ENCODE measurements around the gene AUP1.
"Not testable (repeated sequence)": the region's sequence is repeated elsewhere in the genome, so short reads cannot be mapped to it uniquely, and the experiment has no call there.

Gene AUP1, protein sequence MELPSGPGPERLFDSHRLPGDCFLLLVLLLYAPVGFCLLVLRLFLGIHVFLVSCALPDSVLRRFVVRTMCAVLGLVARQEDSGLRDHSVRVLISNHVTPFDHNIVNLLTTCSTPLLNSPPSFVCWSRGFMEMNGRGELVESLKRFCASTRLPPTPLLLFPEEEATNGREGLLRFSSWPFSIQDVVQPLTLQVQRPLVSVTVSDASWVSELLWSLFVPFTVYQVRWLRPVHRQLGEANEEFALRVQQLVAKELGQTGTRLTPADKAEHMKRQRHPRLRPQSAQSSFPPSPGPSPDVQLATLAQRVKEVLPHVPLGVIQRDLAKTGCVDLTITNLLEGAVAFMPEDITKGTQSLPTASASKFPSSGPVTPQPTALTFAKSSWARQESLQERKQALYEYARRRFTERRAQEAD

DNA sequence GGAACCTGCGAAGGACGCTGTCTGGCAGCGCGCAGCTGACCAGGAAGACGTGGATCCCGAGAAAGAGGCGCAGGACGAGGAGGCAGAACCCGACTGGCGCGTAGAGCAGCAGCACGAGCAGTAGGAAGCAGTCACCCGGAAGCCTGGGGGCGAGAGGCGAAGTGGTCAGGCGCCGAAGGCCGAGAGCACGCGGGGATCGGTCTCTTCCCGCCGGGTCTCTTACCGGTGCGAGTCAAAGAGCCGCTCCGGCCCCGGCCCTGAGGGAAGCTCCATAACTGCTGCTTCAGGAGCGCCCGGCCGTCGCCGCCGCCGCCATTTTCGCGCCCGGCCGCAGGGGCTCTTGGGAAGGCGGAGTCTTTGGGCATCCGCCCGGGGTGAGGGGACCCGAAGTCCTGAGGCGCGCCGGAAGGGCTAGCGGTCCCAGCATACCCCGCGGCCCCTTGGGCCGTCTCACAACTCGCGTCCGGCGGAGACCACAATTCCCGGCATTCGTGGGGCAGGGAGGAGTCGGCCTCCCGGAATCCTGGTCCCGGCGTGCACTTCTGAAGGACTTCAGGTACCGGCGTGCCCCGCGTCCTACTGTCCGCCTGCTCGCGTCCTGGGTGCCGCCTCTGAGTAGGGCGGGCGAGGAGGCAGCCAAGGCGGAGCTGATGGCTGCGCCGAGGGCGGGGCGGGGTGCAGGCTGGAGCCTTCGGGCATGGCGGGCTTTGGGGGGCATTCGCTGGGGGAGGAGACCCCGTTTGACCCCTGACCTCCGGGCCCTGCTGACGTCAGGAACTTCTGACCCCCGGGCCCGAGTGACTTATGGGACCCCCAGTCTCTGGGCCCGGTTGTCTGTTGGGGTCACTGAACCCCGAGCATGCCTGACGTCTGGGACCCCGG is at the start of gene AUP1, which contains the start of gene HTRA2:
Gene AUP1, minus strand, starts transcription at position 350 of the 882 bp plus-strand sequence. Its CDS starts 77 bp downstream, at position 273.
Gene HTRA2, plus strand, starts transcription at position 577 of the 882 bp plus-strand sequence. Its CDS starts 74 bp downstream, at position 651.
- peak; percentile 99 for DNase-seq

DNA sequence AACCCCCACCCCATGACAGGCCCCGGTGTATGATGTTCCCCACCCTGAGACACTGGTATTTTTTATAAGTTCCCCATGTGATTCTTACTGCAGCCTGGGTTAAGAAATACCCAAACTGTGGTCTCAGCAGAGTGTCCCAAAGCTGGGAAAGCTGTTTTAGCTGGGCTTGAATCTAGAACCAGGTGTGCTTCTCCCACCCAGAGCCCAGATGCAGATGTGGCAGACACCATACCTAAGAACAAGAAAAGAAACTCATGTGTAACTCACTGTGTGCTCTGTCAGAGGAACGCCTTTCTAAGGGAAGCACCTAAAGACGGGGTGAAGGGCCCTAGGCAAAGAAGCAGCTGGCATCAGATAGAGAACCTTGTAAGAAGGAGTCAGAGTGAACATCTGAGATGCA is 48.9 kb upstream of the AUP1 start:
- no peak for DNase-seq

DNA sequence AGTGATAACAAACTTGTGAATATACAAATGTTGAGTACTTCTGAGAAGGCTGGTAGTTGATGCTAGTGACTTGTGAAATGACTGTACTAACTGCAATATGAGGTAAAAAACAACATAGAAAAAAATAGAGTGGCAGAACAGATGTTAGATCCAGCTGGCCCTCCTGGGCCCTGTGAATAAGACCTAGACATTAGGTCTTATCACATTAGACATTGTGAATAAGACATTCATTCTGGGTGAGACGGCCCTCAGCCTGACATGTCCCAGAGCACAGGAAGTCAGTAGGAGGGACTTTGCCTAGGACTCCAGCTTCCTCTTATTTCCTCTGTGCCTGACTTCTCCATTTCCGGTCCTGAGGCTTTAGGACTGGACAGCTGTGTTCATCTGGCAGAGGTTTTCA is 47.9 kb upstream of the AUP1 start:
- DNase-seq: no peak

DNA sequence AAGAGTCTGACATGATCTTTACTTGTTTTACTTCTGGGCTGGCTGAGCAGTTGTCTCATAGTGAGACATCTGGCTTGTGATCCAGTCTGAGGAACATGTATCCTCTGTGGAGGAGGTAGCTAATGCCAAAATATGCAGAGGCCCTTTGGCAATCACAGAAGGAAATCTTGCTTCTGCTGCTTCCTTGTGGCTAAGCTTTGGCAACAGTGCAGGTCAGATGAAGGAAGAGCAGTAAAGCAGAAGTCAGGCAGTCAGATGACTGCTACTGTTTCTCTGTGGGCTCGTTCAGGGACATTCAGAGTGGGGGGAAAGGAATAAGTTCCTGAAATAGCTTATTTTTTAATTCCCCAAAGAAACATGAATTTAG is 47.3 kb upstream of the AUP1 start:
- DNase-seq: no peak

DNA sequence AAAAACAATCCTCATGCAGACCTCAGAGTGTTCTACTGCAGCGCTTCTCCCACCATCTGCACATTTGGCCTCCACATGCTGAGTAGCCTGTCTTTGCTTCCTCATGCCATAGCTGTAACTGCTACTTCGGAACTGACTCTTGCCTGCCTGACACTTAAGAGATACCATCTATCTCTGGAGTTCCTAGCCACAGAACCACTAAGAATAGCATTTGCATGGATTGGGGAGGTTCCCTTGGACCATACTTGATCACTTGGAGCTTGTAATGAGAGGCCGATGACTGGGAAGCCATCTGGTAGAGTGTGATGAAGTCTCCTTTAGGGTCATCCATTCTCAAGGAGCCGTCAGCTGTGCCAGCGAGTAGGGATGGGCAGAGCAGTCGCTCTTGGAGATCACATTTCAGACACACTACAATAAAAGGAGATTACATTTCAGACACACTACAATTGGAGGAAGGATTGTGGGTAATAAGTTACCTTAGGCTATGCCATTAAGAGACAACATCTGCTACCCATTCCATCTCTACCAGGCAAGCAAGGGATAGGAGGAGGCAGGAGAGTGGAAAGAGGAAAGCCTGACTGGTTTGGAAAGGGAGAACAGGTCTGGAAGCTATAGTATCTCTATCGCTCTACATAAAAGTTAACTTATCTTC is 46.8 kb upstream of the AUP1 start:
- DNase-seq: no peak

DNA sequence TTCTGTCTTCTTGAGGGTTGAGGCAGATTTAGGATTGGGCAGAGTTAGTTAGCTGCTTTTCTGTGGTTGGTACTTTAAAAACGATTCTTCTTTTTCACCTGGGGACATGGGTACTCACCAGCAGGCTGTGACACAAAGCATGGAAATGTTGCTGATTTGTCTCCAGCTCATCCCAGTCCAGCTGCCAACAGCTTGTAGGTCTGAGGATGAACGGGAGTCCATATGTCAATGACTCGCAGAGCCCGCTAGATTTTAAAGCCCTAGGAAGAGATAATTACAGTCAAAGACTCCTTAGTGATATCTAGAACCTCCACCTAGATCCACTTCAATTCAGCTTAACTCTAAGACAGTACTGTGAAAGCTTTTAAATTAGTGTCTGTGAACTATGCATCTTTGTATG is 45.8 kb upstream of the AUP1 start:
- DNase-seq: no peak

DNA sequence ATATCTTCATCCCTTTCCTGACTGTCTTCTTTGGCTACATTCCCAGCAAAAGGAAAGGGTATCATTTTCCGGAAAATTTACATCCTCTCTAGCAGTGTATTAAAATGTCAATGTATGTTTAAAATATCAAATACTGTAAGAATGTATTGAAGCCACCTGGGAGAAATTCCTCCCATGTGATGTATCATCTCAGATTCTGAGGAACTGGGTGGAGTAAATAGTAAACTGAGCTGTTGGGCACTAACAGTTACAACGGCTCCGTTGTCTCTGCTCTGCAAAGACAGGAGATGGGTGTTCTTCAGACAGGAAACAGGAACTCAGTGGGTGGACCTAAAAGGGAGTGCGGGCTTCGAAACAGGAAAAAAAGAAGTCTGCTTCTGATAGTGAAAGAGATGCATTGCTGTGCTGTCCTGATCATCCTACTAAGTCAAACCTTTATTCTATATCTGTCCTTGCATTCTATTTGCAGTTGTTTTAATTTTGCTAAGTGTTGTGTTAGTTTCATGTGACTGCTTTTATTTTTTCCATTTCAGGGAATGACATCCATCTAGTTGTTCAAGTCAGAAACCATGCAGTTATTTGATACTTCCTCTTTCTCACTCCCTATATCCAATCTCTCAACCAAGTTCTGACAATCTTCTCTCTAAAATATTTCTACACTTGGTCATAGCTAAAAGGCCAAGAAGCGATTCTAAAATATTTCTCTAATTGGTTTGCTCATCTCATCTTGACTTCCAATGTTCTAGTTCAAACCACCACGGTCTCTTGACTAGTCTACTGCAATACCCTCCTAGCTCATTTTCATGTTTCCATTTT is 44.4 kb upstream of the AUP1 start:
- no peak for DNase-seq

DNA sequence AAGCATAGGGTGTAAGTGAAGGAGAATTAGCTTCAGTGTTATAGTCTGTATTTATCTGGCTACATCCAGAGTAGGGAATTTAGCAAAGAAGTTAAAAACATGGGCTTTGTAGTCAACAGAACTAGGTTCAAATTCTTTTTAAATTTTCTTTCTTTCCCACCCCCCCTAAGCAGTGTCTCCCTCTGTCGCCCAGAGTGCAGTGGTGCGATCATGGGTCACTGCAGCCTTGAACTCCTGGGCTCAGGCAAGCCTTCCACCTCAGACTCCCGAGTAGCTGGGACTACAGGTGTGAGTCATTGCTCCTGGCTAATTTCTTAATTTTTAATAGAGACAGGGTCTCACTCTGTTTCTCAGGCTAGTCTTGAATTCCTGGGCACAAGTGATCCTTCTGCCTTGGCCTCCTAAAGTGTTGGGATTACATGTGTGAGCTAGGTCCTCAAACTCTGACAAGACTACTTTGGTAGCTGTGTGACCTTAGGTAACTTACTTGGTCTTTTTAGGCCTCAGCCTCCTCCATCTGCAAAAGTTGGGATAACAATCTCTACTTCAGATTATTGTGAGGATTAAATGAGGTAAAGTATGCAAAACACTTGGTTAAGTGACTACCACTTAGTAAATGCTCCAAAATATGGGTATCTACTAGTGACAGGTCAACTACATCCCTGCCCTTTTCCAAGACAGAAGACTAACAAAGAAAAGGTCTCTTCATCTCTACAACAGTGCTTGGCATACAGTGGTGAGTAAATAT is 42.8 kb upstream of the AUP1 start:
- no peak for DNase-seq

DNA sequence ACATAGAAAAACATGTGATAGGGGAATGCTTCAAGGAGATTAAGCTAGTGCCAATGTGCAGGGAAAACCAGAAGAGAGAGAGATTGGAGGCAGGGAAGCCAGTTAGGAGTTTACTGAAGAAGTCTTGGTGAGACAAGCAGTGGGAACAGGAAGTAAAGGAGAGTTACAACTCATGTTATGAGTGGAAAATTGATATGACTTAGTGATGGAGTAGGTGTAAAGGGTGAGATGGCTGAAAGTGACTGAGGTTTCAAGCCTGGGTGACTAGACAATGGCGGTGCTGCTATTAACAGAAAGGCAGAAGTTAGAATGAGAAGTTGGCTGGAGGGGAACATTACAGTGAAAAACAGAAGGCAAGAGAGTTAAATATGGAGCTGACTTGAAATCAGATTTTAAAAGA is 41.6 kb upstream of the AUP1 start:
- DNase-seq: no peak

DNA sequence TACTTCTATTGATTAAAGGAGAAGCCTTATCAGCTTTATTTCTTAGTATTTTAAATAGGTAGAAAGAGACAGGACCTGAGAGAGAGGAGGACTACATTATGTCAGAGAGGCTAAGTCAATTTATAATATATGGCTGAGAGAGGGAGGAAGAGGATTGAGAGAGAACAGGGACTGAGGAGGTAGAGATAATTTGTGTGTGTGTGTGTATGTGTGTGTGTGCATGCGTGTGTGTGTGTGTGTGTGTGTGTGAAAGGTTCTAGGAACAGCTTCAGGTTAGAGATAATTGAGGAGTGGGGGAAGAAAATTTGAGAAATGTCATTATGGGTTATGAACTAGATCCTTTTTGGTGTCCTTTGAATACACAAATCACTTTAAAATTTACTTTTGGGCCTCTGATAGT is 40.2 kb upstream of the AUP1 start:
- no peak for DNase-seq

DNA sequence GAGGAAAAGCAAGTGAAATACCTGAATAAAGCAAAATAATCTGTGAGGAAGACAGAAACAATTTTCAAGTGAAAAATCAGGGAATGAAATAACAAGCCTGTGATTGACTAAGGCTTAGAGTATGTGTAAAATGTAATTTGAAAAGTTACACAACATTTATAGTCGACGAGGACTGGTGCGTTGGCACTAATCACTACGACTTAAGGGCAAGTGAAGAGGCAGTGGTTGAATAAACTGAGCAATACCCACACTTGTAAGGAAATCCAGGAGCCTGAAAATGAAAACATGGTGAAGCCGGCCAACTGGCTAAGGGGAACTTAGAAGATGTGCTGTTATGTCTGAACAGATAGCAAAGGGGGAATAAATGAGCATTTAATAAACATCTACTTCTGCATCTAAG is 38.4 kb upstream of the AUP1 start:
- no peak for DNase-seq

DNA sequence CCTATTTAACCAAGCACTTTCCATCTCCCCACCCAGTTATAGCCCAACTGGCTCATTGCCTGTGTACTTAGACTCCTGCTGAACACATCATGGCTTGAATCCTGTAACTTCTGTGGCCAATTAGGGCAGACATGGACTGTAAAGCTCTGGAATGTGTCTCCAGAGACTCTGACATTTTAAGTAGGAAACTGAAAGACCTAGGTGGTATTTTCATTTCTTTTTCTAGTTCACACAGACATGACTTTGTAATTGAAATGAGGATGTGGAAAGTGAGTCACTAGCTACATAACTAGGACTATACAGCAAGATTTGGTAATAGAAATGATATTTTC is 37.2 kb upstream of the AUP1 start:
- no peak for DNase-seq

DNA sequence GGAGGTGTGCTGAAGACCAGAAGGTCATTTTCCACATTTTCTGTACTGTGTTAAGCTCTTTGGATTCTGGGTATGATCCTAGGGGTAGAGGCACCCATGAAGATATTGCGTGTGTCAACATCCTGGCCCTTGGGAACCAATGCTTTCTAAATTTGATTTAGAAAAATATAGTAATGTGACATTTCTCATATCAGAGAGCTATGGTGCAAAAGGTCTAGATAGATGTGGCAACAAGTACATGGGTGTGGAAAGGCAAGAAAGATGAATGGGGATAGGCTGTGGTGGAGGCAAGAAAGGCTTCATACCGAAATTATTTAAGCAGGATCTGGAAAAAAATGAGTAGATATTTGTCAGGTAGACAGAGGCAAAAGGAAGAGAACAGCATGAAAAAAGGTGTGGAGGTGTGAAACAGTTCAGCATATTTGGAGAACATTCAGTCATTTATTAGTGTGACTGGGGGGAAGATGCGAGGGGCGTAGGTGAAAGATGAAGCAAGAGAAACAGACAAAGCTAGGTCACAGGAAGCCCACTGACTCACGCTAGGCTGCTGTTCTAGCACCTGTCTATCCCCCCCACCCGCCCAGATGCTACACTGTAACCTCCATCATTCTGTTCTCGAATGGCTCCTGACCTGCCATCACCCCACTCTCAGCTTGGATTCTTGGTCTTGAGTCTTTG is 36.7 kb upstream of the AUP1 start:
- DNase-seq: no peak

DNA sequence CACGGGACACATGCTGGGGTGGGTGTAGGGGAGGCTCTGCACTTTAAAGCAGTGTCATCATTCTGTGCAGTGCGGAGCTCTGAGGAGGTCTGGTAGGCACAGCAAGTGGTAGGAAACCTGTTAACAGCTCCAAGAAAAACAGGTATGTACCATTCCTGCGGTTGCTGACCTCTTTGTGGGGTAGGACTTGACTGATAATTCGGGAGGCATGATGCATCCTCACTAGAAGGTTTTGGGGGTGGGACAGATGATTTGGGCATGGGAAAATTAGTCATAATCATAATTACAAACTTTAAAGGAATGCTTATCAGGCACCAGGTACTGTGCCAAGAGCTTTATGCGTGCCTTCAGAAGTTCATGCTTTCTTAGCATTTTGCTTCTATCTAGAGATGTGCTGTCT is 34.7 kb upstream of the AUP1 start:
- DNase-seq: no peak

DNA sequence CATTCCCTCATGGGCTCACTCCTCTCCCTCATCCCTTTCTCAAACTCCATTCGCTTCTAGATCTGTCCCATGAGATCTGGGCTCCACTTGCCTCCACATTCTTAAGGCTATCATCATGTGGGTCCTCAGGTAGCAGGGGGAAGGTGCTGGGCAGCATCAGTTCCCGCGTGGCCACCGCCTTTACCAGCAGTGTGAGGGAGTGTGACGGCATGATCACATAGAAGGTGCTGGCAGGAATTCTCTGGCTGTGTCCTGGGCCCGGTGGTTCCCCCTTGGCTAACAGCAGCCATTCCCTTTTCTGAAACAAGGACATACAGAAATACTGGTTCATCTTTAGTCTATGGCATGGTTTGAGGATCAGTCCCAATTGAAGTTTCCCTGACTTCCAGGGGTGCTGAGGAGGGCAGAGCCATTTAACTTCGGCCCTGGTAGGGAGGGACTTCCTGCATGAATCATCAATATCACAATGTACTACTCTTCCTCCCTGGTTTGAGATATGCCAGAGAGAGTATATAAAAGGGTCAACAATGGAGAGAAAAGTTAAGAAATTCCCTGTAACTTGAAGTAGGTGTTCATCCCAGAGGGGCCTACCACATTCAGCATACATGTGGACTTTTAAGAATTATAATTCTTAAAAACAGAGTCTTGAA is 32.7 kb upstream of the AUP1 start:
- DNase-seq: no peak

DNA sequence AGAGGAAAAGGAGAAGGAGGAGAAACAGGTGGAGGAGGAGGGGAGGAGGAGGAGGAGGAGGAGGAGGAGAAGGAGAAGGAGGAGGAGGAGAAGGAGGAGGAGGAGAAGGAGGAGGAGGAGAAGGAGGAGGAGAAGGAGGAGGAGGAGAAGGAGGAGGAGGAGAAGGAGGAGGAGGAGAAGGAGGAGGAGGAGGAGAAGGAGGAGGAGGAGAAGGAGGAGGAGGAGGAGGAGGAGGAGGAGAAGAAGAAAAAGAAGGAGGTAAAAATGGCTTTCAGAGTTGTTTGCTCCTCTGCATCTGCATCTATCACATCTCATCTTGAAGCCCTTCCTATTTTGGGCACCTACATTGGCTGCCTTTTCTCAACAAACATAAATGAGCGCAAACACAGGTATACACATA is 31.5 kb upstream of the AUP1 start:
- not testable (repeated sequence) for DNase-seq

DNA sequence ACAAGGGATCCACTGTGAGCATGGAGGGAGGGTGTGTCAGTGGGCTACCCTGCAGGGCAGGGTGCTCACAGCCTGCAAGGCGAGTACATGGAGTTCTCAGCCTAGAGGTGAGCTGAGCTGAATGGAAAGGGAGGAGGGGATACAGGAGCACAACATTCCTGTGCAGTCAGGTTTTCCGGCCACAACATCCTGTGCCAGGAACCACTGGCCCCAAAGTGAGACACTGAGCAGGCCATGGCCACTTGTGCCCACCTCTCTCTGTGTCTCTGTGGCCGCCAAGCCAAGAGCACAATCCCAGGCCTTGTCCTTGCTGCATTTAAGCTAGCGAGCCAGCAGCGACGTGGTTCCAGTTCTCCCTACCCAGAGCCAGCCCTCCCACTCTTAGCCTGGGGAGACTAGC is 31.1 kb upstream of the AUP1 start:
- DNase-seq: no peak

DNA sequence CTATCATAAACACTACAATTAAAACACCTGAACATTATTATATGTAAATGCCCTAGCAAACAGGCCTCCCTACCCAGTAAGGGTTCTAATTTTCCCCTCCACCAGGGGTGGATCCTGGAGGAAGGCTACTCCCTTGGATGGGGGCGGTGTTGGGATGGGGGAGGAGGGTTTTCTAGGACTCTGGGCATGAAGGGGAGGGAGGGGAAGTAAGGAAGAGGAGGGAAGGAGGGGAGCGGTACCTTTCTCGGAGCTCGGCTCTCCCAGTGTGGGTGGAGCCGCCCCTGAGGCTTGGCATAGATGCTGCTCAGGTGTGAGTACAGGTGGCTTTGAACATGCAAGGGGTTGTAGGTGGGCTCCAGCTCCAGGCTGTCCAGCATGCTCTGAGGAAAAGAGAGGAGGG is 30.4 kb upstream of the AUP1 start:
- no peak for DNase-seq

DNA sequence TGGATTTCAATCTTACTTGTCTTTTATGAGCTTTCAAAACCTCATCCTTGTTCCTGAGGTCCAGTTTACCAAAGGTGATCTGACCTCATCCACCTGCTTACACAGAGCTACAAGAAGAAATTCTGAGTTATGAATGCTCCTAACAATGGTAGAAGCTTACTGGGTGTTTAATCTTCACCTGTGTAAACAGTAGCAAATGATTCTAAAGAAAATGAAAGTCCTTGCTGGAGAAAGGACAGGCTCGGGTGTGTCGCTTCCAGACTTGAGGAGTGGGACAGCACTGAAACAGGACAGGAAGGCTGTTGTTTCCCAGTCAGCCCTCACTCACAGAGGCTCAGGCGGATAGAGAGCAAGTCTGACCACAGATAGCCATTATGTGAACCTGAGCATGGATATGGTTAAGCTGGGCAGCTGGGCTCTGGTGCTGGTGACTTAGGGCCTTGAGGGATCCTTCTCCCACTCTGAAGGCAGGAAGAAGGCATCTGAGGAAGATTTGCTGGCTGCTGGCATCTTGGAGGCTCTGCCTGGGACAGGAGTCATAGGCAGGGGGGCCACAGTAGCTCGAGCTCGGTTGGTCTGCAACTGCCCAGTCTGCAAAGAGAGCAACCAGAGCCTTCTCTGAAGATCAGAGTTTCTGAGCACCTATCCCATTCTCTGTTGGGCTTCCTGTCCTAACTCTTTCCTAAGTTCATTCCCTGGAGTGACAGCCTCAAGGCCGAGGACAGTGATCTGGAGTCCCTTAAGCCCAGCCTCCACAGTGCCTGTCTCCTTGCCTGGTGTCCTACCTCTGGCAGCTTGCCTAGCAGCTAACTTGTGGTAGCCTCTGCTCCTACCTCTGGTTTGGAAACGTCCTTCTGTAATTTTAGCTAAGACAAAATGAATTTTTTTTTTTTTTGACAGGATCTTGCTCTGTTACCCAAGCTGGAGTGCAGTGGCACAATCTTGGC is 29.1 kb upstream of the AUP1 start:
- no peak for DNase-seq

Measured in 8988T (cell line).